Measurements from ENCODE around the gene MAST1.

Gene MAST1

GRCh38 chr19:12801466-12802266 lies 36.6 kb upstream of the MAST1 start, which contains the start of the genes PRDX2 and THSD8 (continued):
- TF ChIP-seq PATZ1 (tag by site-specific recombination; IDR thresholded peaks at IDR 0.05) = peak; percentile 46; the same call in 1 of the 2 replicates
- TF ChIP-seq TSHZ1 (tag by site-specific recombination; IDR thresholded peaks at IDR 0.05; ENCODE audit: borderline replicate concordance) = no peak
- TF ChIP-seq YY2 (tag by site-specific recombination; IDR thresholded peaks at IDR 0.05) = no peak
- TF ChIP-seq ZNF155 (tag by site-specific recombination; IDR thresholded peaks at IDR 0.05) = no peak
- peak; percentile 94 for TF ChIP-seq ZFP69B (tag by site-specific recombination; IDR thresholded peaks at IDR 0.05)
- no peak for TF ChIP-seq ZNF416 (tag by site-specific recombination; IDR thresholded peaks at IDR 0.05)
- TF ChIP-seq ZSCAN16 (tag by site-specific recombination; IDR thresholded peaks at IDR 0.05) = no peak
- TF ChIP-seq ZXDB (tag by site-specific recombination; IDR thresholded peaks at IDR 0.05) = peak; percentile 80
- no peak for TF ChIP-seq ZNF311 (tag by site-specific recombination; IDR thresholded peaks at IDR 0.05; ENCODE audit: borderline replicate concordance)
- TF ChIP-seq ZNF580 (tag by site-specific recombination; IDR thresholded peaks at IDR 0.05) = no peak
- TF ChIP-seq SP2 (tag by site-specific recombination; IDR thresholded peaks at IDR 0.05) = 0 out of 2 replicates have a peak, but pooled peaks have one; percentile 13
- no peak for TF ChIP-seq ZNF639 (tag by site-specific recombination; IDR thresholded peaks at IDR 0.05)
- TF ChIP-seq ZNF645 (tag by site-specific recombination; IDR thresholded peaks at IDR 0.05) = 0 out of 2 replicates have a peak, but pooled peaks have one; percentile 64
- no peak for TF ChIP-seq ZNF837 (tag by site-specific recombination; IDR thresholded peaks at IDR 0.05)
- no peak for TF ChIP-seq ZNF248 (tag by site-specific recombination; IDR thresholded peaks at IDR 0.05)
- TF ChIP-seq ZNF292 (tag by site-specific recombination; IDR thresholded peaks at IDR 0.05; ENCODE audit: borderline replicate concordance, low read depth) = no peak
- peak; percentile 73 for TF ChIP-seq SP7 (tag by site-specific recombination; IDR thresholded peaks at IDR 0.05)
- no peak for TF ChIP-seq ZNF169 (tag by site-specific recombination; IDR thresholded peaks at IDR 0.05)
- TF ChIP-seq ZBTB11 (tag by site-specific recombination; conservative IDR thresholded peaks at IDR 0.05; ENCODE audit: low read depth) = peak; percentile 73
- no peak for TF ChIP-seq ZNF362 (tag by site-specific recombination; IDR thresholded peaks at IDR 0.05)
- TF ChIP-seq REST (tag by site-specific recombination; IDR thresholded peaks at IDR 0.05) = peak; percentile 31; the same call in 1 of the 2 replicates
- TF ChIP-seq ZNF621 (tag by site-specific recombination; IDR thresholded peaks at IDR 0.05) = no peak
